Measurements from ENCODE around the gene SLC25A1. TPM values are rescaled to one million over a fixed set of nuclear protein-coding genes. Genes with fewer than 3 reads are reported as not detected.

Gene SLC25A1
- total RNA-seq (10 to 100 TPM; 24.1 to 52.9 (median 45.7) TPM), total RNA-seq (13.1 to 62.7 (median 30.8) reads per million in 29 experiments)
- total RNA-seq (2013): 24.1 TPM

- ATAC-seq (replicated peaks in 1 of 4): peak; percentile 76 to 83 (median 80)
- POLR2A ChIA-PET: no interaction called here
- peaks cover 0 to 34% of the 10 kb centered on the region in 2 experiments for H3K4me1 ChIP-seq (ENCODE audit: control insufficient read depth in 1 of 2, extremely low read depth in 1 of 2, insufficient read depth in 2 of 2, low read length in 2 of 2)
- no peaks in the 10 kb centered on the region for H3K36me3 Mint-ChIP-seq
- H3K4me3 Mint-ChIP-seq: peak within 1 kb of the TSS; percentile 81 to 86 (median 81)
- no peaks in the 10 kb centered on the region for H3K27me3 Mint-ChIP-seq
- no peaks in the 10 kb centered on the region for H3K9me3 Mint-ChIP-seq
- H3K36me3 ChIP-seq (ENCODE audit: control insufficient read depth in 2 of 2, extremely low read depth in 1 of 2, insufficient read depth in 1 of 2, low read length in 1 of 2): no peaks in the 10 kb centered on the region
- peak within 1 kb of the TSS; percentile 18 for H3K27ac ChIP-seq (ENCODE audit: low read length)
- H3K4me1 Mint-ChIP-seq: peaks cover 12 to 32% (median 19%) of the 10 kb centered on the region in 3 donors
- peaks cover 0 to 9% of the 10 kb centered on the region in 2 experiments for H3K27me3 ChIP-seq (replicated peaks in 1 of 2; ENCODE audit: control insufficient read depth in 2 of 2, extremely low read depth in 1 of 2, insufficient read depth in 2 of 2, low read length in 1 of 2)
- CTCF ChIA-PET: interaction anchor here in 1 of 2 donors (1.6 kb wide), 1 partner anchor 35 kb away, joined by 4 read pairs; the partner anchor contains the start of gene ESS2
- under 1% methylated on average over 83 of the region's 86 CpGs for WGBS (ENCODE audit: insufficient coverage)
- H3K4me3 ChIP-seq (ENCODE audit: control insufficient read depth in 1 of 2, extremely low read depth in 1 of 2, low read length in 1 of 2): peak within 1 kb of the TSS; percentile 62 to 65
- peak within 1 kb of the TSS; percentile 76 to 84 for H3K27ac Mint-ChIP-seq
- DNase-seq: peak in 27 of 35 experiments; percentile 10 to 84 (median 42)
- no peaks in the 10 kb centered on the region for H3K9me3 ChIP-seq
Observed at GRCh38 chr22:19178657-19179496, at the start of gene SLC25A1. Gene SLC25A1, minus strand, starts transcription at chr22:19178736. Its CDS starts 63 bp downstream, at chr22:19178673.

- Mint-ChIP-seq H3K27ac (no peak overlapping the region), H3K4me3 (no peak overlapping the region), H3K27me3 (peaks cover 3 to 5% of the 10 kb centered on the region in 2 donors), H3K9me3 (no peaks in the 10 kb centered on the region), H3K4me1 (no peaks in the 10 kb centered on the region), H3K36me3 (no peaks in the 10 kb centered on the region)
- no peak overlapping the region for H3K27ac ChIP-seq (ENCODE audit: low read length)
- no peaks in the 10 kb centered on the region for H3K9me3 ChIP-seq
- POLR2A ChIA-PET: no interaction called here
- H3K36me3 ChIP-seq (ENCODE audit: control insufficient read depth in 2 of 2, extremely low read depth in 1 of 2, insufficient read depth in 1 of 2, low read length in 1 of 2): no peaks in the 10 kb centered on the region
- DNase-seq: no peak
- CTCF ChIA-PET: no interaction called here
- no peak for ATAC-seq (replicated peaks in 1 of 4)
- H3K4me3 ChIP-seq (ENCODE audit: control insufficient read depth in 1 of 2, extremely low read depth in 1 of 2, low read length in 1 of 2): no peak overlapping the region
- WGBS (ENCODE audit: insufficient coverage): 100% methylated on average over 1 of the region's 4 CpGs
- H3K4me1 ChIP-seq (ENCODE audit: control insufficient read depth in 1 of 2, extremely low read depth in 1 of 2, insufficient read depth in 2 of 2, low read length in 2 of 2): no peaks in the 10 kb centered on the region
- no peaks in the 10 kb centered on the region for H3K27me3 ChIP-seq (replicated peaks in 1 of 2; ENCODE audit: control insufficient read depth in 2 of 2, extremely low read depth in 1 of 2, insufficient read depth in 2 of 2, low read length in 1 of 2)
Observed at GRCh38 chr22:19228179-19228578, 49.6 kb upstream of the SLC25A1 start.

GRCh38 chr22:19226428-19226827 is 47.9 kb upstream of the SLC25A1 start:
- Mint-ChIP-seq H3K27ac (no peak overlapping the region), H3K4me1 (no peaks in the 10 kb centered on the region), H3K4me3 (no peak overlapping the region), H3K27me3 (peaks cover 3 to 5% of the 10 kb centered on the region in 2 donors), H3K36me3 (no peaks in the 10 kb centered on the region), H3K9me3 (no peaks in the 10 kb centered on the region)
- Histone ChIP-seq H3K27me3 (replicated peaks in 1 of 2; ENCODE audit: control insufficient read depth in 2 of 2, extremely low read depth in 1 of 2, insufficient read depth in 2 of 2, low read length in 1 of 2) (no peaks in the 10 kb centered on the region), H3K4me1 (ENCODE audit: control insufficient read depth in 1 of 2, extremely low read depth in 1 of 2, insufficient read depth in 2 of 2, low read length in 2 of 2) (no peaks in the 10 kb centered on the region), H3K36me3 (ENCODE audit: control insufficient read depth in 2 of 2, extremely low read depth in 1 of 2, insufficient read depth in 1 of 2, low read length in 1 of 2) (no peaks in the 10 kb centered on the region), H3K4me3 (ENCODE audit: control insufficient read depth in 1 of 2, extremely low read depth in 1 of 2, low read length in 1 of 2) (no peak overlapping the region), H3K9me3 (no peaks in the 10 kb centered on the region), H3K27ac (ENCODE audit: low read length) (no peak overlapping the region)
- DNase-seq (no peak), ATAC-seq (replicated peaks in 1 of 4) (no peak)
- POLR2A ChIA-PET: no interaction called here
- CTCF ChIA-PET: no interaction called here

- POLR2A ChIA-PET: no interaction called here
Observed at GRCh38 chr22:19225560-19225959, 47.0 kb upstream of the SLC25A1 start.

GRCh38 chr22:19224985-19225384 is 46.4 kb upstream of the SLC25A1 start:
- no peak overlapping the region for H3K4me3 ChIP-seq (ENCODE audit: control insufficient read depth in 1 of 2, extremely low read depth in 1 of 2, low read length in 1 of 2)
- no peaks in the 10 kb centered on the region for H3K4me1 ChIP-seq (ENCODE audit: control insufficient read depth in 1 of 2, extremely low read depth in 1 of 2, insufficient read depth in 2 of 2, low read length in 2 of 2)
- no peak overlapping the region for H3K27ac ChIP-seq (ENCODE audit: low read length)
- no peaks in the 10 kb centered on the region for H3K27me3 ChIP-seq (replicated peaks in 1 of 2; ENCODE audit: control insufficient read depth in 2 of 2, extremely low read depth in 1 of 2, insufficient read depth in 2 of 2, low read length in 1 of 2)
- H3K36me3 Mint-ChIP-seq: no peaks in the 10 kb centered on the region
- ChIA-PET CTCF (no interaction called here), POLR2A (no interaction called here)
- no peaks in the 10 kb centered on the region for H3K9me3 ChIP-seq
- H3K4me1 Mint-ChIP-seq: no peaks in the 10 kb centered on the region
- H3K9me3 Mint-ChIP-seq: no peaks in the 10 kb centered on the region
- ATAC-seq (replicated peaks in 1 of 4) (no peak), DNase-seq (no peak)
- no peaks in the 10 kb centered on the region for H3K27me3 Mint-ChIP-seq
- H3K27ac Mint-ChIP-seq: no peak overlapping the region
- WGBS (ENCODE audit: insufficient coverage): 90% methylated on average over 5 of the region's 7 CpGs
- no peaks in the 10 kb centered on the region for H3K36me3 ChIP-seq (ENCODE audit: control insufficient read depth in 2 of 2, extremely low read depth in 1 of 2, insufficient read depth in 1 of 2, low read length in 1 of 2)
- H3K4me3 Mint-ChIP-seq: no peak overlapping the region

More at GRCh38 chr22:19225560-19225959, 47.0 kb upstream of the SLC25A1 start:
- CTCF ChIA-PET: interaction anchor here in 1 of 2 donors (0.7 kb wide), 1 partner anchor 1605 kb away, joined by 3 read pairs; no protein-coding TSS in a partner anchor
- Mint-ChIP-seq H3K4me1 (no peaks in the 10 kb centered on the region), H3K36me3 (no peaks in the 10 kb centered on the region), H3K4me3 (no peak overlapping the region), H3K27me3 (peaks cover 0 to 4% of the 10 kb centered on the region in 2 donors), H3K27ac (no peak overlapping the region), H3K9me3 (no peaks in the 10 kb centered on the region)
- Histone ChIP-seq H3K4me1 (ENCODE audit: control insufficient read depth in 1 of 2, extremely low read depth in 1 of 2, insufficient read depth in 2 of 2, low read length in 2 of 2) (no peaks in the 10 kb centered on the region), H3K36me3 (ENCODE audit: control insufficient read depth in 2 of 2, extremely low read depth in 1 of 2, insufficient read depth in 1 of 2, low read length in 1 of 2) (no peaks in the 10 kb centered on the region), H3K4me3 (ENCODE audit: control insufficient read depth in 1 of 2, extremely low read depth in 1 of 2, low read length in 1 of 2) (no peak overlapping the region), H3K9me3 (no peaks in the 10 kb centered on the region), H3K27ac (ENCODE audit: low read length) (no peak overlapping the region), H3K27me3 (replicated peaks in 1 of 2; ENCODE audit: control insufficient read depth in 2 of 2, extremely low read depth in 1 of 2, insufficient read depth in 2 of 2, low read length in 1 of 2) (no peaks in the 10 kb centered on the region)
- ATAC-seq (replicated peaks in 1 of 4) (no peak), DNase-seq (no peak)
- WGBS (ENCODE audit: insufficient coverage): 80% methylated on average over 1 of the region's 3 CpGs

- Histone ChIP-seq H3K36me3 (ENCODE audit: control insufficient read depth in 2 of 2, extremely low read depth in 1 of 2, insufficient read depth in 1 of 2, low read length in 1 of 2) (no peaks in the 10 kb centered on the region), H3K27me3 (replicated peaks in 1 of 2; ENCODE audit: control insufficient read depth in 2 of 2, extremely low read depth in 1 of 2, insufficient read depth in 2 of 2, low read length in 1 of 2) (no peaks in the 10 kb centered on the region), H3K4me1 (ENCODE audit: control insufficient read depth in 1 of 2, extremely low read depth in 1 of 2, insufficient read depth in 2 of 2, low read length in 2 of 2) (no peaks in the 10 kb centered on the region), H3K9me3 (no peaks in the 10 kb centered on the region), H3K4me3 (ENCODE audit: control insufficient read depth in 1 of 2, extremely low read depth in 1 of 2, low read length in 1 of 2) (no peak overlapping the region), H3K27ac (ENCODE audit: low read length) (no peak overlapping the region)
- ChIA-PET CTCF (no interaction called here), POLR2A (no interaction called here)
- no peaks in the 10 kb centered on the region for H3K4me1 Mint-ChIP-seq
- H3K27me3 Mint-ChIP-seq: no peaks in the 10 kb centered on the region
- H3K4me3 Mint-ChIP-seq: no peak overlapping the region
- no peaks in the 10 kb centered on the region for H3K9me3 Mint-ChIP-seq
- DNase-seq (no peak), ATAC-seq (replicated peaks in 1 of 4) (no peak)
- H3K27ac Mint-ChIP-seq: no peak overlapping the region
- H3K36me3 Mint-ChIP-seq: no peaks in the 10 kb centered on the region
- WGBS (ENCODE audit: insufficient coverage): 89% methylated on average over 3 of the region's 5 CpGs
Observed at GRCh38 chr22:19224557-19224956, 46.0 kb upstream of the SLC25A1 start.

All from T-cell (primary cell).